Measurements from ENCODE around the gene MICAL3.

- no peak for TF ChIP-seq SUZ12 (IDR thresholded peaks at IDR 0.05; ENCODE audit: extremely low read depth, insufficient read depth, insufficient read length)
- TF ChIP-seq YY1 (IDR thresholded peaks at IDR 0.05; ENCODE audit: insufficient read depth, insufficient read length): no peak
Observed at GRCh38 chr22:17876306-17876831, 148.0 kb downstream of the MICAL3 start.

Data from NT2/D1 (cell line).